ENCODE data around the gene ARHGAP26. TPM values are rescaled to one million over a fixed set of nuclear protein-coding genes. Genes with fewer than 3 reads are reported as not detected.

Gene ARHGAP26
- total and polyA plus RNA-seq, 5 donors from 2014 or later, result 2.8 to 40.5 (median 5.4) TPM

- Histone ChIP-seq H3K27me3 (ENCODE audit: control insufficient read depth, insufficient read depth, low read length) (no peaks in the 10 kb centered on the region), H3K4me3 (ENCODE audit: low read depth, low read length) (no peak overlapping the region), H3K27ac (ENCODE audit: insufficient read depth, low read length, poor library complexity, severe bottlenecking) (no peak overlapping the region), H3K4me1 (ENCODE audit: control insufficient read depth, insufficient read depth, low read length, poor library complexity, severe bottlenecking) (no peaks in the 10 kb centered on the region), H3K9me3 (ENCODE audit: control insufficient read depth in 2 of 2, low read length in 2 of 2) (peaks cover 0 to 2% of the 10 kb centered on the region in 2 experiments), H3K36me3 (ENCODE audit: control insufficient read depth, insufficient read depth, low read length) (no peaks in the 10 kb centered on the region)
- peaks cover 5% of the 10 kb centered on the region for H3K36me3 Mint-ChIP-seq
- ATAC-seq (ENCODE audit: low read depth in 2 of 2), result no peak
- H3K27ac Mint-ChIP-seq, result peak overlapping the region in 2 of 3 donors; percentile 33 to 65
- no peaks in the 10 kb centered on the region for H3K4me1 Mint-ChIP-seq
- peaks cover 4% of the 10 kb centered on the region for H3K27me3 Mint-ChIP-seq
- peaks cover 0 to 21% (median 10%) of the 10 kb centered on the region in 7 donors for H3K9me3 Mint-ChIP-seq
- H3K4me3 Mint-ChIP-seq, result no peak overlapping the region
- no peak for DNase-seq
Measured at GRCh38 chr5:143263272-143263810, 493.2 kb downstream of the ARHGAP26 start.

GRCh38 chr5:143265995-143266394 is 495.8 kb downstream of the ARHGAP26 start:
- Mint-ChIP-seq H3K9me3 (peaks cover 5 to 29% (median 12%) of the 10 kb centered on the region in 7 donors), H3K27ac (no peak overlapping the region), H3K4me1 (no peaks in the 10 kb centered on the region), H3K4me3 (no peak overlapping the region), H3K27me3 (peaks cover 4% of the 10 kb centered on the region), H3K36me3 (peaks cover 7% of the 10 kb centered on the region)
- Histone ChIP-seq H3K36me3 (ENCODE audit: control insufficient read depth, insufficient read depth, low read length) (no peaks in the 10 kb centered on the region), H3K4me1 (ENCODE audit: control insufficient read depth, insufficient read depth, low read length, poor library complexity, severe bottlenecking) (no peaks in the 10 kb centered on the region), H3K27ac (ENCODE audit: insufficient read depth, low read length, poor library complexity, severe bottlenecking) (no peak overlapping the region), H3K27me3 (ENCODE audit: control insufficient read depth, insufficient read depth, low read length) (no peaks in the 10 kb centered on the region), H3K9me3 (ENCODE audit: control insufficient read depth in 2 of 2, low read length in 2 of 2) (peaks cover 0 to 2% of the 10 kb centered on the region in 2 experiments), H3K4me3 (ENCODE audit: low read depth, low read length) (no peak overlapping the region)
- ATAC-seq (ENCODE audit: low read depth in 2 of 2) (no peak), DNase-seq (no peak)

- H3K4me3 ChIP-seq (ENCODE audit: low read depth, low read length), result no peak overlapping the region
- Mint-ChIP-seq H3K36me3 (peaks cover 7% of the 10 kb centered on the region), H3K4me3 (no peak overlapping the region), H3K27me3 (peaks cover 4% of the 10 kb centered on the region), H3K27ac (no peak overlapping the region), H3K9me3 (peaks cover 5 to 29% (median 12%) of the 10 kb centered on the region in 7 donors), H3K4me1 (no peaks in the 10 kb centered on the region)
- no peaks in the 10 kb centered on the region for H3K4me1 ChIP-seq (ENCODE audit: control insufficient read depth, insufficient read depth, low read length, poor library complexity, severe bottlenecking)
- DNase-seq (no peak), ATAC-seq (ENCODE audit: low read depth in 2 of 2) (no peak)
- H3K9me3 ChIP-seq (ENCODE audit: control insufficient read depth in 2 of 2, low read length in 2 of 2), result peaks cover 0 to 2% of the 10 kb centered on the region in 2 experiments
- no peaks in the 10 kb centered on the region for H3K27me3 ChIP-seq (ENCODE audit: control insufficient read depth, insufficient read depth, low read length)
- H3K27ac ChIP-seq (ENCODE audit: insufficient read depth, low read length, poor library complexity, severe bottlenecking), result no peak overlapping the region
- no peaks in the 10 kb centered on the region for H3K36me3 ChIP-seq (ENCODE audit: control insufficient read depth, insufficient read depth, low read length)
Measured at GRCh38 chr5:143267186-143267585, 497.0 kb downstream of the ARHGAP26 start.

- H3K36me3 ChIP-seq (ENCODE audit: control insufficient read depth, insufficient read depth, low read length), result no peaks in the 10 kb centered on the region
- DNase-seq (no peak), ATAC-seq (ENCODE audit: low read depth in 2 of 2) (no peak)
- peaks cover 6 to 29% (median 12%) of the 10 kb centered on the region in 7 donors for H3K9me3 Mint-ChIP-seq
- no peak overlapping the region for H3K27ac ChIP-seq (ENCODE audit: insufficient read depth, low read length, poor library complexity, severe bottlenecking)
- H3K4me3 ChIP-seq (ENCODE audit: low read depth, low read length), result no peak overlapping the region
- no peaks in the 10 kb centered on the region for H3K27me3 ChIP-seq (ENCODE audit: control insufficient read depth, insufficient read depth, low read length)
- H3K4me1 Mint-ChIP-seq, result no peaks in the 10 kb centered on the region
- H3K27ac Mint-ChIP-seq, result no peak overlapping the region
- H3K4me3 Mint-ChIP-seq, result no peak overlapping the region
- H3K9me3 ChIP-seq (ENCODE audit: control insufficient read depth in 2 of 2, low read length in 2 of 2), result peaks cover 0 to 2% of the 10 kb centered on the region in 2 experiments
- H3K36me3 Mint-ChIP-seq, result peaks cover 7% of the 10 kb centered on the region
- H3K4me1 ChIP-seq (ENCODE audit: control insufficient read depth, insufficient read depth, low read length, poor library complexity, severe bottlenecking), result no peaks in the 10 kb centered on the region
- H3K27me3 Mint-ChIP-seq, result peaks cover 4% of the 10 kb centered on the region
Measured at GRCh38 chr5:143268388-143268787, 498.2 kb downstream of the ARHGAP26 start.

- Histone ChIP-seq H3K4me1 (ENCODE audit: control insufficient read depth, insufficient read depth, low read length, poor library complexity, severe bottlenecking) (no peaks in the 10 kb centered on the region), H3K4me3 (ENCODE audit: low read depth, low read length) (no peak overlapping the region), H3K27me3 (ENCODE audit: control insufficient read depth, insufficient read depth, low read length) (no peaks in the 10 kb centered on the region), H3K36me3 (ENCODE audit: control insufficient read depth, insufficient read depth, low read length) (no peaks in the 10 kb centered on the region), H3K9me3 (ENCODE audit: control insufficient read depth in 2 of 2, low read length in 2 of 2) (peaks cover 0 to 2% of the 10 kb centered on the region in 2 experiments), H3K27ac (ENCODE audit: insufficient read depth, low read length, poor library complexity, severe bottlenecking) (no peak overlapping the region)
- no peak overlapping the region for H3K4me3 Mint-ChIP-seq
- DNase-seq, result no peak
- ATAC-seq (ENCODE audit: low read depth in 2 of 2), result no peak
- H3K9me3 Mint-ChIP-seq, result peaks cover 3 to 25% (median 7%) of the 10 kb centered on the region in 7 donors
- peaks cover 0 to 8% (median 5%) of the 10 kb centered on the region in 4 donors for H3K4me1 Mint-ChIP-seq
- peaks cover 12% of the 10 kb centered on the region for H3K36me3 Mint-ChIP-seq
- no peak overlapping the region for H3K27ac Mint-ChIP-seq
- peaks cover 4% of the 10 kb centered on the region for H3K27me3 Mint-ChIP-seq
Measured at GRCh38 chr5:143271431-143271830, 501.3 kb downstream of the ARHGAP26 start.

GRCh38 chr5:143274952-143275351 is 504.8 kb downstream of the ARHGAP26 start:
- Mint-ChIP-seq H3K36me3 (peaks cover 22% of the 10 kb centered on the region), H3K27ac (no peak overlapping the region), H3K9me3 (peaks cover 0 to 3% (median 0%) of the 10 kb centered on the region in 7 donors), H3K4me1 (peaks cover 3 to 8% (median 5%) of the 10 kb centered on the region in 4 donors), H3K4me3 (no peak overlapping the region), H3K27me3 (no peaks in the 10 kb centered on the region)
- Histone ChIP-seq H3K27ac (ENCODE audit: insufficient read depth, low read length, poor library complexity, severe bottlenecking) (no peak overlapping the region), H3K4me1 (ENCODE audit: control insufficient read depth, insufficient read depth, low read length, poor library complexity, severe bottlenecking) (no peaks in the 10 kb centered on the region), H3K36me3 (ENCODE audit: control insufficient read depth, insufficient read depth, low read length) (peaks cover 13% of the 10 kb centered on the region), H3K27me3 (ENCODE audit: control insufficient read depth, insufficient read depth, low read length) (no peaks in the 10 kb centered on the region), H3K9me3 (ENCODE audit: control insufficient read depth in 2 of 2, low read length in 2 of 2) (no peaks in the 10 kb centered on the region), H3K4me3 (ENCODE audit: low read depth, low read length) (no peak overlapping the region)
- ATAC-seq (ENCODE audit: low read depth in 2 of 2) (no peak), DNase-seq (no peak)

- Histone ChIP-seq H3K4me1 (ENCODE audit: control insufficient read depth, insufficient read depth, low read length, poor library complexity, severe bottlenecking) (no peaks in the 10 kb centered on the region), H3K36me3 (ENCODE audit: control insufficient read depth, insufficient read depth, low read length) (peaks cover 20% of the 10 kb centered on the region), H3K27me3 (ENCODE audit: control insufficient read depth, insufficient read depth, low read length) (no peaks in the 10 kb centered on the region), H3K27ac (ENCODE audit: insufficient read depth, low read length, poor library complexity, severe bottlenecking) (no peak overlapping the region), H3K9me3 (ENCODE audit: control insufficient read depth in 2 of 2, low read length in 2 of 2) (no peaks in the 10 kb centered on the region), H3K4me3 (ENCODE audit: low read depth, low read length) (no peak overlapping the region)
- Mint-ChIP-seq H3K36me3 (peaks cover 28% of the 10 kb centered on the region), H3K27ac (peak overlapping the region in 1 of 3 donors; percentile 56), H3K9me3 (peaks cover 0 to 2% (median 0%) of the 10 kb centered on the region in 7 donors), H3K4me1 (peaks cover 5 to 10% (median 7%) of the 10 kb centered on the region in 4 donors), H3K4me3 (no peak overlapping the region), H3K27me3 (no peaks in the 10 kb centered on the region)
- DNase-seq, result peak in 1 of 3 donors; percentile 10
- ATAC-seq (ENCODE audit: low read depth in 2 of 2), result no peak
Measured at GRCh38 chr5:143275512-143276363, 505.6 kb downstream of the ARHGAP26 start.
